Caco-2 (cell line): Measurements from ENCODE around the gene TARDBP. TPM values are rescaled to one million over a fixed set of nuclear protein-coding genes. Genes with fewer than 3 reads are reported as not detected.

Experiments used
- BruUV-seq: library from RNA; stranded (reverse); fragments of 400-500 nt; replicated peaks from 2 replicates; lab custom pipeline; 2021; lab: Mats Ljungman, UMichigan
- CTCF ChIA-PET: fragments of 300-600 bp; sonication (Branson Sonifier 250); formaldehyde crosslinking; loops from one replicate; lab custom pipeline; 2022; ENCODE audit warnings: antibody characterized with exemption; lab: Charles Lee
- POLR2A ChIA-PET: fragments of 300-600 bp; sonication (Branson Sonifier 250); formaldehyde crosslinking; loops from one replicate; lab custom pipeline; 2022; ENCODE audit warnings: antibody characterized with exemption; lab: Charles Lee
- DNase-seq, 2 experiments: peaks; one replicate each; pipeline versions ENCODE4 v3.0.0 to v3.0.0-alpha.2; 2020 to 2022
- H3K27me3 ChIP-seq: replicated peaks from 2 replicates; pipeline ENCODE4 v1.6.0; 2011; ENCODE audit warnings: low read length; ENCODE audit not compliant: control insufficient read depth, insufficient read depth
- H3K36me3 ChIP-seq: 2 replicates; pipeline ENCODE4 v1.5.1; 2011; ENCODE audit warnings: low read length; ENCODE audit not compliant: control insufficient read depth, insufficient read depth
- H3K4me1 ChIP-seq: fragments of 250-450 bp; sonication (Bioruptor Pico); 2 replicates; pipeline ENCODE4 v1.5.1; 2020; ENCODE audit warnings: mild to moderate bottlenecking
- H3K4me3 ChIP-seq: 2 replicates; pipeline ENCODE4 v1.5.1; 2011; ENCODE audit warnings: low read depth, mild to moderate bottlenecking, control low read depth, low read length
- H3K9me3 ChIP-seq: fragments of 250-450 bp; sonication (Bioruptor Pico); 2 replicates; pipeline ENCODE4 v1.5.1; 2020; ENCODE audit warnings: mild to moderate bottlenecking, moderate library complexity
- H3K27ac Mint-ChIP-seq: one replicate; pipeline ENCODE4 v1.8.0; 2022; ENCODE audit warnings: mixed read lengths; ENCODE audit not compliant: unreplicated experiment
- H3K27me3 Mint-ChIP-seq: one replicate; pipeline ENCODE4 v1.8.0; 2022; ENCODE audit warnings: mixed read lengths; ENCODE audit not compliant: insufficient read depth, unreplicated experiment
- H3K36me3 Mint-ChIP-seq: one replicate; pipeline ENCODE4 v1.8.0; 2022; ENCODE audit warnings: mild to moderate bottlenecking, mixed read lengths; ENCODE audit not compliant: insufficient read depth, unreplicated experiment
- H3K4me1 Mint-ChIP-seq: one replicate; pipeline ENCODE4 v1.8.0; 2022; ENCODE audit warnings: low read depth, mixed read lengths; ENCODE audit not compliant: unreplicated experiment
- H3K4me3 Mint-ChIP-seq: one replicate; pipeline ENCODE4 v1.8.0; 2022; ENCODE audit warnings: mild to moderate bottlenecking, moderate library complexity, mixed read lengths; ENCODE audit not compliant: unreplicated experiment
- H3K9me3 Mint-ChIP-seq: one replicate; pipeline ENCODE4 v1.8.0; 2022; ENCODE audit warnings: mixed read lengths; ENCODE audit not compliant: unreplicated experiment
- intact Hi-C: fragments of 100-400 bp; cut with micrococcal nuclease; formaldehyde crosslinking; loops from one replicate; pipeline ENCODE4 v1.10.0; 2022; ENCODE audit not compliant: unreplicated experiment
- total RNA-seq: library from RNA; stranded (reverse); gene quantifications from 2 replicates; pipeline ENCODE4 v1.2.3, GENCODE V29; 2022
- TF ChIP-seq, protein P1 (sequence below), 2 experiments: fragments of 200-600 bp in 1 of 2; IDR thresholded peaks; 1 replicate in 1 of 2; 2 replicates in 1 of 2; pipeline versions ENCODE4 v1.5.1 to v1.8.0; 2011 to 2022; ENCODE audit warnings: antibody characterized with exemption in 1 of 2, control low read depth in 1 of 2, inconsistent platforms in 1 of 2, low read depth in 1 of 2, low read length in 1 of 2, mild to moderate bottlenecking in 1 of 2, moderate library complexity in 1 of 2; ENCODE audit not compliant: insufficient read depth in 1 of 2, severe bottlenecking in 1 of 2, unreplicated experiment in 1 of 2

TARDBP gene
- total RNA-seq, 1 experiment from 2014 or later, result 181 TPM

GRCh38 chr1:10969971-10970332 is 42.5 kb upstream of the TARDBP start:
- Mint-ChIP-seq H3K4me1 (no peaks in the 10 kb centered on the region), H3K36me3 (no peaks in the 10 kb centered on the region), H3K27me3 (no peaks in the 10 kb centered on the region), H3K27ac (no peak overlapping the region), H3K9me3 (no peaks in the 10 kb centered on the region), H3K4me3 (no peak overlapping the region)
- H3K27me3 ChIP-seq, result no peaks in the 10 kb centered on the region
- intact Hi-C loops, result no loop called here
- no peak overlapping the region for H3K4me3 ChIP-seq
- TF ChIP-seq, protein P1, sequence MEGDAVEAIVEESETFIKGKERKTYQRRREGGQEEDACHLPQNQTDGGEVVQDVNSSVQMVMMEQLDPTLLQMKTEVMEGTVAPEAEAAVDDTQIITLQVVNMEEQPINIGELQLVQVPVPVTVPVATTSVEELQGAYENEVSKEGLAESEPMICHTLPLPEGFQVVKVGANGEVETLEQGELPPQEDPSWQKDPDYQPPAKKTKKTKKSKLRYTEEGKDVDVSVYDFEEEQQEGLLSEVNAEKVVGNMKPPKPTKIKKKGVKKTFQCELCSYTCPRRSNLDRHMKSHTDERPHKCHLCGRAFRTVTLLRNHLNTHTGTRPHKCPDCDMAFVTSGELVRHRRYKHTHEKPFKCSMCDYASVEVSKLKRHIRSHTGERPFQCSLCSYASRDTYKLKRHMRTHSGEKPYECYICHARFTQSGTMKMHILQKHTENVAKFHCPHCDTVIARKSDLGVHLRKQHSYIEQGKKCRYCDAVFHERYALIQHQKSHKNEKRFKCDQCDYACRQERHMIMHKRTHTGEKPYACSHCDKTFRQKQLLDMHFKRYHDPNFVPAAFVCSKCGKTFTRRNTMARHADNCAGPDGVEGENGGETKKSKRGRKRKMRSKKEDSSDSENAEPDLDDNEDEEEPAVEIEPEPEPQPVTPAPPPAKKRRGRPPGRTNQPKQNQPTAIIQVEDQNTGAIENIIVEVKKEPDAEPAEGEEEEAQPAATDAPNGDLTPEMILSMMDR (IDR thresholded peaks at IDR 0.05; ENCODE audit: insufficient read depth in 1 of 2, low read depth in 1 of 2, low read length in 1 of 2, severe bottlenecking in 1 of 2, unreplicated experiment in 1 of 2), result no peak
- H3K36me3 ChIP-seq, result no peaks in the 10 kb centered on the region
- ChIA-PET POLR2A (no interaction called here), CTCF (no interaction called here)
- H3K4me1 ChIP-seq, result no peaks in the 10 kb centered on the region
- no peak for DNase-seq
- BruUV-seq, result no TSS peak
- no peaks in the 10 kb centered on the region for H3K9me3 ChIP-seq

DNA sequence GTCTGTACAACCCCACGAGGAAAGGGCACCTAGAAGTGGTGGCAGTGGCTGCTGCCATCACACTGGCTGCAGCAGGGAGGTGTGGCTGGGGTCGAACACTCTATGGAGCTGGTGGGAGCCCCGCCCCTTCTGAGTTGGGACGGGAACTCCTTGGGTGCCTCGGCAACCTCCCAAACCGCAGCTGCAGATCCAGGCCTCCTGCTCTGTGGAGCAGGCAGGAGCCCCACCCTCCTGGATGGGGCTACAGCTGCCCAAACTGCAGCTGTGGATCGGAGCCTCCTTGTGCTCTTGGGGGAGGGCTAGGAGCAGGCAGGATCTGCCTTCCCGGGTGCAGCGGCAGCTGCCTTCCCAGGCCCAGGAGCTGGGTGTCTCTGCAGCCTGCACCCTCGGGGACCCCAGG is 38.9 kb upstream of the TARDBP start:
- no peaks in the 10 kb centered on the region for H3K9me3 Mint-ChIP-seq
- ChIA-PET POLR2A (no interaction called here), CTCF (no interaction called here)
- H3K4me3 Mint-ChIP-seq, result no peak overlapping the region
- peaks cover 2% of the 10 kb centered on the region for H3K4me1 Mint-ChIP-seq
- Histone ChIP-seq H3K36me3 (no peaks in the 10 kb centered on the region), H3K27me3 (no peaks in the 10 kb centered on the region), H3K9me3 (no peaks in the 10 kb centered on the region), H3K4me3 (no peak overlapping the region), H3K4me1 (no peaks in the 10 kb centered on the region)
- TF ChIP-seq, protein P1 (IDR thresholded peaks at IDR 0.05; ENCODE audit: insufficient read depth in 1 of 2, low read depth in 1 of 2, low read length in 1 of 2, severe bottlenecking in 1 of 2, unreplicated experiment in 1 of 2), result no peak
- intact Hi-C loops, result no loop called here
- peaks cover under 1% of the 10 kb centered on the region for H3K27me3 Mint-ChIP-seq
- H3K36me3 Mint-ChIP-seq, result no peaks in the 10 kb centered on the region
- no TSS peak for BruUV-seq
- no peak overlapping the region for H3K27ac Mint-ChIP-seq
- DNase-seq, result no peak

GRCh38 chr1:10973956-10974881 is 38.2 kb upstream of the TARDBP start:
- Mint-ChIP-seq H3K36me3 (no peaks in the 10 kb centered on the region), H3K27me3 (peaks cover 3% of the 10 kb centered on the region), H3K27ac (no peak overlapping the region), H3K9me3 (no peaks in the 10 kb centered on the region), H3K4me1 (peaks cover 6% of the 10 kb centered on the region), H3K4me3 (no peak overlapping the region)
- intact Hi-C loops, result no loop called here
- TF ChIP-seq, protein P1 (IDR thresholded peaks at IDR 0.05; ENCODE audit: insufficient read depth in 1 of 2, low read depth in 1 of 2, low read length in 1 of 2, severe bottlenecking in 1 of 2, unreplicated experiment in 1 of 2), result no peak
- no TSS peak for BruUV-seq
- Histone ChIP-seq H3K36me3 (no peaks in the 10 kb centered on the region), H3K9me3 (no peaks in the 10 kb centered on the region), H3K27me3 (no peaks in the 10 kb centered on the region), H3K4me1 (no peaks in the 10 kb centered on the region), H3K4me3 (no peak overlapping the region)
- ChIA-PET CTCF (no interaction called here), POLR2A (no interaction called here)
- no peak for DNase-seq
